Measurements from ENCODE around the gene MCM7. TPM values are rescaled to one million over a fixed set of nuclear protein-coding genes. Genes with fewer than 3 reads are reported as not detected.

MCM7 gene
- total and polyA plus RNA-seq, 2 donors from 2014 or later: 21.0 to 47.2 TPM

DNA sequence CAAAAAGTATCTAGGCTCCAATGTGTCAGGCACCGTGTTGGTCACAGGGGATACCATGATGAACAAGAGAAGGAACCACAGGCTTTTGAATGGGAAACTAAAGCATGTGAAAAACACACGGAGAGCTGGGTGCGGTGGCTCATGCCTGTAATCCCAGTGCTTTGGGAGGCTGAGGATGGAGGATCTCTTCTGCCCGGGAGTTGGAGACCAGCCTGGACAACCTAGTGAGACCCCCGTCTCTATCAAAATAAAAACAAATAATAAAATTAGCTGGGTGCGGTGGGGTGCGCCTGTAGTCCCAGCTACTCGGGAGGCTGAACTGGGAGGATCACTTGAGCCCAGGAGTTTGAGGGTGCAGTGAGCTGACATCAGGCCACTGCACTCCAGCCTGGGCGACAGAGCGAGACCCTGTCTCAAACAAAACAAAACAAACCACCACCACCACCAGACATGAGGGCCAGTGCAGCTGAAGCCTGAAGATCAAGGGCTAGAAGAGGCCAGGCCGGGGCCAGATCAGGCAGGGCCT lies 13.0 kb downstream of the MCM7 start:
- Histone ChIP-seq H3K4me3 (ENCODE audit: low read length in 3 of 3) (peak overlapping the region; percentile 78 to 98 (median 81)), H3K27me3 (ENCODE audit: control insufficient read depth, insufficient read depth, low read length) (no peaks in the 10 kb centered on the region), H3K36me3 (ENCODE audit: control insufficient read depth in 2 of 3, insufficient read depth in 3 of 3, low read length in 3 of 3) (peaks cover 6 to 28% (median 28%) of the 10 kb centered on the region in 3 donors), H3K9me3 (ENCODE audit: control insufficient read depth in 2 of 3, insufficient read depth in 1 of 3, low read length in 3 of 3) (no peaks in the 10 kb centered on the region), H3K27ac (ENCODE audit: low read depth in 2 of 2, low read length in 2 of 2) (peak overlapping the region; percentile 88 to 92), H3K4me1 (ENCODE audit: control insufficient read depth in 2 of 3, insufficient read depth in 2 of 3, low read depth in 1 of 3, low read length in 3 of 3) (peaks cover 0 to 7% (median 4%) of the 10 kb centered on the region in 3 donors), H3K9ac (ENCODE audit: low read length in 3 of 3) (peak overlapping the region; percentile 12 to 86 (median 74))
- intact Hi-C loops (cut with DNase I): no loop called here
- TF ChIP-seq, protein P1, sequence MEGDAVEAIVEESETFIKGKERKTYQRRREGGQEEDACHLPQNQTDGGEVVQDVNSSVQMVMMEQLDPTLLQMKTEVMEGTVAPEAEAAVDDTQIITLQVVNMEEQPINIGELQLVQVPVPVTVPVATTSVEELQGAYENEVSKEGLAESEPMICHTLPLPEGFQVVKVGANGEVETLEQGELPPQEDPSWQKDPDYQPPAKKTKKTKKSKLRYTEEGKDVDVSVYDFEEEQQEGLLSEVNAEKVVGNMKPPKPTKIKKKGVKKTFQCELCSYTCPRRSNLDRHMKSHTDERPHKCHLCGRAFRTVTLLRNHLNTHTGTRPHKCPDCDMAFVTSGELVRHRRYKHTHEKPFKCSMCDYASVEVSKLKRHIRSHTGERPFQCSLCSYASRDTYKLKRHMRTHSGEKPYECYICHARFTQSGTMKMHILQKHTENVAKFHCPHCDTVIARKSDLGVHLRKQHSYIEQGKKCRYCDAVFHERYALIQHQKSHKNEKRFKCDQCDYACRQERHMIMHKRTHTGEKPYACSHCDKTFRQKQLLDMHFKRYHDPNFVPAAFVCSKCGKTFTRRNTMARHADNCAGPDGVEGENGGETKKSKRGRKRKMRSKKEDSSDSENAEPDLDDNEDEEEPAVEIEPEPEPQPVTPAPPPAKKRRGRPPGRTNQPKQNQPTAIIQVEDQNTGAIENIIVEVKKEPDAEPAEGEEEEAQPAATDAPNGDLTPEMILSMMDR (IDR thresholded peaks at IDR 0.05; ENCODE audit: borderline replicate concordance, extremely low read depth, insufficient read depth): no peak
- FAIRE-seq: no peak
- no peak for DNase-seq

DNA sequence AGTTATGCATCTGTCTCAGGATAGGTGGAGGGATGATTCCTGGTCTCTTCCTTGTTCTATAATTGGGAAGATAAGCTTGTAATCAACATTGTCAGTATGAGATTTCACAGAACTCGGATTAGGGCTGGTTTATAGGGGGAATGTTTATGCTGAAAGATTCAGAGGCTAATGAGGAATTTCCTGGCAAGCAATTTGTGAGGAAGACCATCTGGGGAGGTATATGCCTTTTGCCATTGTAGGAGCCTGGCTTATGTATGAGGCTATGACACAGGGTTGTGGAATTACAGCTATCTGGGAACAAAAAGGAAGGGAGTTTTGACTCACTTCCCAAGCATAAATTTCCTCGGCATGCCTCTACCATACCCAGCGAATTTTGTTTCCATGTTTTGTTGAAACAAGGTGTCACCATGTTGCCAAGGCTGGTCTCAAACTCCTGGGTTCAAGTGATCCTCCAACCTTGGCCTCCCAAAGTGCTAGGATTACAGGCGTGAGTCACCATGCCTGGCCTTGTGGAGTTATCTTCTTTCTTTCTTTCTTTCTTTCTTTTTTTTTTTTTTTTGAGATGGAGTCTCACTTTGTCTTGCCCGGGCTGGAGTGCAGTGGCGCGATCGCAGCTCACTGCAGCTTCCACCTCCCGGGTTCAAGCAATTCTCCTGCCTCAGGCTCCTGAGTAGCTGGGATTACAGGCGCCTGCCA lies 14.0 kb downstream of the MCM7 start:
- FAIRE-seq (no peak), DNase-seq (peak in 2 of 5 donors; percentile 46 to 84)
- Histone ChIP-seq H3K9ac (ENCODE audit: low read length in 3 of 3) (no peak overlapping the region), H3K36me3 (ENCODE audit: control insufficient read depth in 2 of 3, insufficient read depth in 3 of 3, low read length in 3 of 3) (peaks cover 6 to 19% (median 19%) of the 10 kb centered on the region in 3 donors), H3K9me3 (ENCODE audit: control insufficient read depth in 2 of 3, insufficient read depth in 1 of 3, low read length in 3 of 3) (no peaks in the 10 kb centered on the region), H3K27me3 (ENCODE audit: control insufficient read depth, insufficient read depth, low read length) (no peaks in the 10 kb centered on the region), H3K4me1 (ENCODE audit: control insufficient read depth in 2 of 3, insufficient read depth in 2 of 3, low read depth in 1 of 3, low read length in 3 of 3) (peaks cover 2 to 13% (median 9%) of the 10 kb centered on the region in 3 donors), H3K4me3 (ENCODE audit: low read length in 3 of 3) (no peak overlapping the region), H3K27ac (ENCODE audit: low read depth in 2 of 2, low read length in 2 of 2) (no peak overlapping the region)
- intact Hi-C loops (cut with DNase I): no loop called here
- TF ChIP-seq, protein P1 (IDR thresholded peaks at IDR 0.05; ENCODE audit: borderline replicate concordance, extremely low read depth, insufficient read depth): no peak

DNA sequence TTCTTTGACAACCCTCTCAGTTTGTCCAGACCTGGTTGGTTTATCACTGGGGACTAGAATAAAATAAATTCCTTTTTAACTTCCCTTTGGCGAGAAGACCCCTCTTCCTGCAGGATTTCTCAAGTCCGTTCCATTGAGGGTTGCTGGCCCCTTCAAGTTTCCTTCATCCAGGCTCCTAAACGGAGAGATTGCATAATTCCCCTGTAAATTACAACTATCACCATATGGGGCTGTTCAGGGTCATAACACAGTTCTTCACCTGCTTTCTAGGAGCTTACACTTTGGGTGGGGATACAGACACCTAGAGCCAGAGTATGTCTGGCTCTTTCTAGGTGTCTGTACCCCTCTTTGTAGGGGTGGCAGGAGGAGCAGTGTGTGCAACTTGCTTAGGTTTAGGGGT lies 15.7 kb downstream of the MCM7 start:
- no peaks in the 10 kb centered on the region for H3K27me3 ChIP-seq (ENCODE audit: control insufficient read depth, insufficient read depth, low read length)
- no peaks in the 10 kb centered on the region for H3K9me3 ChIP-seq (ENCODE audit: control insufficient read depth in 2 of 3, insufficient read depth in 1 of 3, low read length in 3 of 3)
- FAIRE-seq: no peak
- no peak for DNase-seq
- H3K9ac ChIP-seq (ENCODE audit: low read length in 3 of 3): no peak overlapping the region
- H3K36me3 ChIP-seq (ENCODE audit: control insufficient read depth in 2 of 3, insufficient read depth in 3 of 3, low read length in 3 of 3): peaks cover 2 to 3% (median 3%) of the 10 kb centered on the region in 3 donors
- TF ChIP-seq, protein P1 (IDR thresholded peaks at IDR 0.05; ENCODE audit: borderline replicate concordance, extremely low read depth, insufficient read depth): no peak
- H3K4me3 ChIP-seq (ENCODE audit: low read length in 3 of 3): no peak overlapping the region
- no peak overlapping the region for H3K27ac ChIP-seq (ENCODE audit: low read depth in 2 of 2, low read length in 2 of 2)
- H3K4me1 ChIP-seq (ENCODE audit: control insufficient read depth in 2 of 3, insufficient read depth in 2 of 3, low read depth in 1 of 3, low read length in 3 of 3): peaks cover 2 to 15% (median 9%) of the 10 kb centered on the region in 3 donors
- intact Hi-C loops (cut with DNase I): no loop called here

All from kidney (tissue), 14 donors.